ENCODE data around the gene ASB5. TPM values are rescaled to one million over a fixed set of nuclear protein-coding genes. Genes with fewer than 3 reads are reported as not detected.

The ASB5 gene
- total RNA-seq, 3 donors from 2014 or later (not counting 1 experiment from before 2014, with no cell fraction given), result not detected

DNA sequence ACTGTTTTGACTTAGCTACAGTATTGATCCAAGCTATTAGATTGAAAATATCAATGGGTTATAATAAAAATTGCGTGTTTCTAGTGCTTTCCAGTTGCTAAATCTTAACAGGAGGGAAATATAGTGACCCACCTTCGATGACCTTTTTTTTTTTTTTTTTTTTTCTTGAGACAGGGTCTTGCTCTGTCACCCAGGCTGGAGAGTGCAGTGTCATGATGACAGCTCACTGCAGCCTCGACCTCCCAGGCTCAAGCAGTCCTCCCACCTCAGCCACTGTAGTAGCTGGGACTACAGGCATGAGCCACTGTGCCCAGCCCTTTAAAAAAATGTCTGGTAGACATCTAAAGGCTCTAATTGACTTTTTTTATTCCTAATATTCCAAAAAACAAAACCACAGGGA lies 3.8 kb upstream of the ASB5 start:
- H3K27ac Mint-ChIP-seq, result no peak overlapping the region
- intact Hi-C loops (cut with micrococcal nuclease), result no loop called here
- whole genome bisulfite sequencing (ENCODE audit: insufficient coverage), result 58% methylated on average over 2 of the region's 3 CpGs
- Histone ChIP-seq H3K4me3 (ENCODE audit: low read length) (no peak overlapping the region), H3K27me3 (ENCODE audit: control insufficient read depth, insufficient read depth, low read length) (peaks cover 2% of the 10 kb centered on the region), H3K36me3 (ENCODE audit: control insufficient read depth, insufficient read depth, low read length) (no peaks in the 10 kb centered on the region), H3K9me3 (ENCODE audit: control insufficient read depth, insufficient read depth, low read length) (no peaks in the 10 kb centered on the region), H3K4me1 (ENCODE audit: control insufficient read depth, insufficient read depth, low read length) (no peaks in the 10 kb centered on the region), H3K27ac (ENCODE audit: low read length) (no peak overlapping the region)
- no peak for TF ChIP-seq CTCF (IDR thresholded peaks at IDR 0.05)
- peaks cover 7 to 8% of the 10 kb centered on the region in 2 donors for H3K27me3 Mint-ChIP-seq (ENCODE audit: low read depth in 2 of 2)
- H3K9me3 Mint-ChIP-seq, result no peaks in the 10 kb centered on the region
- H3K4me1 Mint-ChIP-seq, result no peaks in the 10 kb centered on the region
- ATAC-seq (no peak), DNase-seq (no peak)
- H3K4me3 Mint-ChIP-seq, result no peak overlapping the region
- no peaks in the 10 kb centered on the region for H3K36me3 Mint-ChIP-seq

DNA sequence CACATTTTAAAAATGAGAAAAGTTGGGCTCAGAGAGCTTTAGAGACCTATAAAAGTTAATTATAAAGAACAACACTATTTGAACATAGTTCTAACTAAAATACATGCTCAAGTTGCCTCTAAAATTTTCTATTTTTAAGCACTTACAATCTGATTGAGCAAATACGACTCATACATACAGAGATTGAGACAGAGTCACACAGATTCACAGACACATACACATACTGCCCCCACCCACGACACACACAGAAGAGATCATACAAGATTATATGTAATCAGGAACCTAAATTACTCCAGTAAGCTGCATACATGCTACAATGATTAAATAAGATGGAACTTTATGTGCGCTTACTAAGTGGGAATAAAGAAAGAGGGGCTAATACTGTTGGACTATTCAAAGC lies 2.7 kb upstream of the ASB5 start:
- Histone ChIP-seq H3K36me3 (ENCODE audit: control insufficient read depth, insufficient read depth, low read length) (no peaks in the 10 kb centered on the region), H3K27me3 (ENCODE audit: control insufficient read depth, insufficient read depth, low read length) (peaks cover 2% of the 10 kb centered on the region), H3K4me1 (ENCODE audit: control insufficient read depth, insufficient read depth, low read length) (no peaks in the 10 kb centered on the region), H3K27ac (ENCODE audit: low read length) (no peak overlapping the region), H3K4me3 (ENCODE audit: low read length) (no peak overlapping the region), H3K9me3 (ENCODE audit: control insufficient read depth, insufficient read depth, low read length) (no peaks in the 10 kb centered on the region)
- intact Hi-C loops (cut with micrococcal nuclease), result no loop called here
- H3K27ac Mint-ChIP-seq, result no peak overlapping the region
- no peak overlapping the region for H3K4me3 Mint-ChIP-seq
- 82% methylated on average over 3 of the region's 3 CpGs for whole genome bisulfite sequencing (ENCODE audit: insufficient coverage)
- H3K36me3 Mint-ChIP-seq, result no peaks in the 10 kb centered on the region
- no peak for DNase-seq
- no peak for ATAC-seq
- no peaks in the 10 kb centered on the region for H3K4me1 Mint-ChIP-seq
- TF ChIP-seq CTCF (IDR thresholded peaks at IDR 0.05), result no peak
- no peaks in the 10 kb centered on the region for H3K9me3 Mint-ChIP-seq
- H3K27me3 Mint-ChIP-seq (ENCODE audit: low read depth in 2 of 2), result no peaks in the 10 kb centered on the region

DNA sequence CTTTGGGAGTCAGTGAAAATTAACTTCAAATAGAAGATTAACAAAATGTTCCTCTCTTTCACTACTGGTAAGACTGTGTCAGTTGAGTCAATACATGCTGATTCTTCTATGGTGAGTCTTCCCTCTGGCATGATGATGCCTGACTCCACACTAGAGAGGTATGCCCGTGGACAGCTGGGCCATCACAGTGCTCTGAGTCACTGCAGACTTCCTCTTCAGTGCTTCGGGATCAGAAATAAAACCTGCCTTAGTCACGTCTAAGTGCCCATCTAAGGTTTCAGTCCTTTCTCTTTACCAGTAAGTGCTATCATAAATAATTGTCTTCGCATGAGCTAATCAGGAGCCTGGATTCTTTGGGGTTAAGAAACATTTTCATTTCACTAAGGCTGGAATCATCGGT lies 1.6 kb upstream of the ASB5 start:
- 79% methylated on average over 4 of the region's 5 CpGs for WGBS (ENCODE audit: insufficient coverage)
- H3K36me3 ChIP-seq (ENCODE audit: control insufficient read depth, insufficient read depth, low read length), result no peaks in the 10 kb centered on the region
- H3K4me1 Mint-ChIP-seq, result no peaks in the 10 kb centered on the region
- DNase-seq (no peak), ATAC-seq (no peak)
- no peaks in the 10 kb centered on the region for H3K9me3 Mint-ChIP-seq
- H3K9me3 ChIP-seq (ENCODE audit: control insufficient read depth, insufficient read depth, low read length), result no peaks in the 10 kb centered on the region
- intact Hi-C loops (cut with micrococcal nuclease), result no loop called here
- no peaks in the 10 kb centered on the region for H3K4me1 ChIP-seq (ENCODE audit: control insufficient read depth, insufficient read depth, low read length)
- H3K27ac ChIP-seq (ENCODE audit: low read length), result no peak overlapping the region
- no peak overlapping the region for H3K4me3 Mint-ChIP-seq
- TF ChIP-seq CTCF (IDR thresholded peaks at IDR 0.05), result no peak
- H3K27ac Mint-ChIP-seq, result no peak overlapping the region
- H3K36me3 Mint-ChIP-seq, result no peaks in the 10 kb centered on the region
- H3K4me3 ChIP-seq (ENCODE audit: low read length), result no peak overlapping the region
- H3K27me3 Mint-ChIP-seq (ENCODE audit: low read depth in 2 of 2), result no peaks in the 10 kb centered on the region
- H3K27me3 ChIP-seq (ENCODE audit: control insufficient read depth, insufficient read depth, low read length), result peaks cover 2% of the 10 kb centered on the region

DNA sequence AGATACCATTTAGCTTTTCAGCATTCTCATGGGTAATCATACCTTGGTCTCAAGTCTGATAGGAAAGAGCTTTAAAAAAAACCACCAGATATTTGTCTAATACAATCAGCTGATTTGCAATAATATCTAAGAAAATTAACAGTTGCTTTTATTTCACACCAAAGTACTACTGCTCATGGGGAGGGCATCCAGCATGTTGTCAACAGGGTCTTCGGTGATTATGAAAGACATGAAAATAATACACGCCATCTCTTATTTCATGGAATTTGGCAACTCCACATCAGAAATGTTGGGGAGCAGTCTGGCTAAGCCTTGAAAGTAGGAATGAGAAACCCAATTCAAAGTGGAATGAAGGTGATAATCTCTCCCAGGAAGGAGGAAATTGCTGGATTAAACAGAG lies 3.0 kb downstream of the ASB5 start:
- H3K9me3 Mint-ChIP-seq, result no peaks in the 10 kb centered on the region
- peaks cover 0 to 7% of the 10 kb centered on the region in 2 donors for H3K27me3 Mint-ChIP-seq (ENCODE audit: low read depth in 2 of 2)
- no peaks in the 10 kb centered on the region for H3K27me3 ChIP-seq (ENCODE audit: control insufficient read depth, insufficient read depth, low read length)
- TF ChIP-seq CTCF (IDR thresholded peaks at IDR 0.05), result no peak
- no peaks in the 10 kb centered on the region for H3K4me1 ChIP-seq (ENCODE audit: control insufficient read depth, insufficient read depth, low read length)
- no peak overlapping the region for H3K4me3 ChIP-seq (ENCODE audit: low read length)
- H3K27ac ChIP-seq (ENCODE audit: low read length), result no peak overlapping the region
- H3K9me3 ChIP-seq (ENCODE audit: control insufficient read depth, insufficient read depth, low read length), result no peaks in the 10 kb centered on the region
- H3K27ac Mint-ChIP-seq, result no peak overlapping the region
- intact Hi-C loops (cut with micrococcal nuclease), result no loop called here
- no peaks in the 10 kb centered on the region for H3K36me3 Mint-ChIP-seq
- H3K4me3 Mint-ChIP-seq, result no peak overlapping the region
- no peaks in the 10 kb centered on the region for H3K36me3 ChIP-seq (ENCODE audit: control insufficient read depth, insufficient read depth, low read length)
- no peak for ATAC-seq
- 100% methylated on average over 2 of the region's 2 CpGs for WGBS (ENCODE audit: insufficient coverage)
- no peaks in the 10 kb centered on the region for H3K4me1 Mint-ChIP-seq
- no peak for DNase-seq

Measured in natural killer cell (primary cell).